ENCODE data around the gene MTCL1. TPM values are rescaled to one million over a fixed set of nuclear protein-coding genes. Genes with fewer than 3 reads are reported as not detected.

Gene MTCL1
- total RNA-seq, 2 donors from 2014 or later: 15.3 to 27.7 TPM

- ATAC-seq (no peak), DNase-seq (no peak)
- WGBS, 2 donors: 80 to 86% methylated on average over 13 of the region's 13 CpGs
- TF ChIP-seq POLR2A (IDR thresholded peaks at IDR 0.05) (no peak), CTCF (IDR thresholded peaks at IDR 0.05) (no peak)
- Histone ChIP-seq H3K27ac (no peak overlapping the region), H3K36me3 (replicated peaks in 1 of 2; ENCODE audit: insufficient read depth in 1 of 2, low read depth in 2 of 2) (no peaks in the 10 kb centered on the region), H3K4me3 (no peak overlapping the region), H3K27me3 (no peaks in the 10 kb centered on the region), H3K9me3 (no peaks in the 10 kb centered on the region), H3K4me1 (no peaks in the 10 kb centered on the region)
- intact Hi-C loops (cut with DNase I): no loop called here
These were observed 20.0 kb upstream of the MTCL1 start for GRCh38 chr18:8685141-8685913.

- ATAC-seq (no peak), DNase-seq (no peak)
- Histone ChIP-seq H3K4me3 (no peak overlapping the region), H3K27me3 (no peaks in the 10 kb centered on the region), H3K27ac (no peak overlapping the region), H3K9me3 (no peaks in the 10 kb centered on the region), H3K4me1 (no peaks in the 10 kb centered on the region), H3K36me3 (replicated peaks in 1 of 2; ENCODE audit: insufficient read depth in 1 of 2, low read depth in 2 of 2) (no peaks in the 10 kb centered on the region)
- 95 to 97% methylated on average over 8 of the region's 8 CpGs for WGBS, 2 donors
- intact Hi-C loops (cut with DNase I): no loop called here
- TF ChIP-seq POLR2A (IDR thresholded peaks at IDR 0.05) (no peak), CTCF (IDR thresholded peaks at IDR 0.05) (no peak)
These were observed 19.5 kb upstream of the MTCL1 start for GRCh38 chr18:8685914-8686216.

- Histone ChIP-seq H3K4me3 (no peak overlapping the region), H3K36me3 (replicated peaks in 1 of 2; ENCODE audit: insufficient read depth in 1 of 2, low read depth in 2 of 2) (no peaks in the 10 kb centered on the region), H3K4me1 (no peaks in the 10 kb centered on the region), H3K9me3 (no peaks in the 10 kb centered on the region), H3K27ac (no peak overlapping the region), H3K27me3 (no peaks in the 10 kb centered on the region)
- ATAC-seq (no peak), DNase-seq (no peak)
- WGBS, 2 donors: 47 to 51% methylated on average over 6 of the region's 6 CpGs
- intact Hi-C loops (cut with DNase I): no loop called here
- no peak for TF ChIP-seq POLR2A (IDR thresholded peaks at IDR 0.05)
These were observed 18.7 kb upstream of the MTCL1 start for GRCh38 chr18:8686611-8687010.

- ATAC-seq: no peak
- H3K27ac ChIP-seq: no peak overlapping the region
- TF ChIP-seq CTCF (IDR thresholded peaks at IDR 0.05) (no peak), POLR2A (IDR thresholded peaks at IDR 0.05) (no peak)
- H3K4me1 ChIP-seq: no peaks in the 10 kb centered on the region
- no peak overlapping the region for H3K4me3 ChIP-seq
- DNase-seq: no peak
- intact Hi-C loops (cut with DNase I): no loop called here
- H3K36me3 ChIP-seq (replicated peaks in 1 of 2; ENCODE audit: insufficient read depth in 1 of 2, low read depth in 2 of 2): no peaks in the 10 kb centered on the region
- H3K27me3 ChIP-seq: no peaks in the 10 kb centered on the region
- no peaks in the 10 kb centered on the region for H3K9me3 ChIP-seq
- WGBS, 2 donors: 74 to 80% methylated on average over 8 of the region's 8 CpGs
These were observed 17.0 kb upstream of the MTCL1 start for GRCh38 chr18:8688216-8688800.

- intact Hi-C loops (cut with DNase I): no loop called here
- H3K27me3 ChIP-seq: no peaks in the 10 kb centered on the region
- no peaks in the 10 kb centered on the region for H3K36me3 ChIP-seq (replicated peaks in 1 of 2; ENCODE audit: insufficient read depth in 1 of 2, low read depth in 2 of 2)
- DNase-seq (no peak), ATAC-seq (no peak)
- H3K27ac ChIP-seq: no peak overlapping the region
- 89 to 93% methylated on average over 8 of the region's 8 CpGs for WGBS, 2 donors
- H3K9me3 ChIP-seq: no peaks in the 10 kb centered on the region
- no peaks in the 10 kb centered on the region for H3K4me1 ChIP-seq
- no peak for TF ChIP-seq CTCF (IDR thresholded peaks at IDR 0.05)
- no peak for TF ChIP-seq POLR2A (IDR thresholded peaks at IDR 0.05)
- H3K4me3 ChIP-seq: no peak overlapping the region
These were observed 16.5 kb upstream of the MTCL1 start for GRCh38 chr18:8688816-8689215.
